Psoas muscle (tissue), 8 donors: ENCODE measurements around the gene ATG7. TPM values are rescaled to one million over a fixed set of nuclear protein-coding genes. Genes with fewer than 3 reads are reported as not detected.
A peak's percentile ranks its signal among the peaks of the same experiment; 100 is the strongest.
"Not testable (repeated sequence)": the region's sequence is repeated elsewhere in the genome, so short reads cannot be mapped to it uniquely, and the experiment has no call there.

Experiments
- ATAC-seq, 4 donors: fragments of 200-7000 bp; cut with Tn5 transposase; one replicate each; pipeline ENCODE4 v1.9.1; 2020; ENCODE audit warnings: moderate library complexity in 3 of 4, mild to moderate bottlenecking in 2 of 4
- DNase-seq, 2 donors: peaks; one replicate each; pipeline ENCODE4 v3.0.0-alpha.2; 2020
- H3K27ac ChIP-seq: fragments of 200-600 bp; one replicate; pipeline ENCODE4 v1.8.0; 2022
- H3K27me3 ChIP-seq, 3 donors: fragments of 200-600 bp in 1 of 3; one replicate each; pipeline versions ENCODE4 v1.6.1 to v1.8.0; 2013 to 2022; ENCODE audit warnings: low read length in 2 of 3, mild to moderate bottlenecking in 2 of 3, moderate library complexity in 1 of 3; ENCODE audit not compliant: insufficient read depth in 3 of 3
- H3K36me3 ChIP-seq, 2 donors: fragments of 200-600 bp in 1 of 2; one replicate each; pipeline versions ENCODE4 v1.6.1 to v1.8.0; 2013 to 2022; ENCODE audit warnings: low read depth in 1 of 2, mild to moderate bottlenecking in 1 of 2, moderate library complexity in 1 of 2; ENCODE audit not compliant: insufficient read depth in 1 of 2
- H3K4me1 ChIP-seq: fragments of 200-600 bp; one replicate; pipeline ENCODE4 v1.8.0; 2022
- H3K4me3 ChIP-seq: fragments of 200-600 bp; one replicate; pipeline ENCODE4 v1.8.0; 2022; ENCODE audit warnings: mild to moderate bottlenecking
- H3K9me3 ChIP-seq: fragments of 200-600 bp; one replicate; pipeline ENCODE4 v1.8.0; 2022
- CTCF ChIP-seq: fragments of 200-600 bp; IDR thresholded peaks from one replicate; pipeline ENCODE4 v1.8.0; 2022; ENCODE audit warnings: antibody characterized with exemption
- WGBS, 3 donors: extraction: QIAGEN DNeasy Blood & Tissue Kit; methylation state at CpG; one replicate each; pipeline versions ENCODE4 v1.1.6 to v1.1.7; 2013; 5-methylcytosine and 5-hydroxymethylcytosine counted together
- intact Hi-C, 2 donors: fragments of 100-400 bp; cut with DNase I; formaldehyde crosslinking; loops; one replicate each; pipeline versions ENCODE4 v1.11.0 to v1.14.2; 2022
- polyA plus RNA-seq, 3 donors: library from polyadenylated mRNA; stranded (reverse); fragments of 200-250 nt; gene quantifications; one replicate each; pipeline ENCODE4 v1.2.3, GENCODE V29; 2013
- total RNA-seq, 4 donors: library from RNA; stranded (reverse); fragmentation: NEBNext Ultra II Directional in 2 of 4; extraction: Animal tissue kit (Norgen Biotek cat#: 25700) in 2 of 4; gene quantifications; one replicate each; pipeline versions ENCODE4 v1.2.1 to v1.2.4, GENCODE V29; 2021 to 2023
- donor health status: healthy with polysubstance abuse.
- donor health status: DM: no; HTN: no; CAD: no; lungs with moderate emphysema.
- donor health status: Bipolar disorder and iron deficiency.
- donor health status: healthy.
- donor health status: DM: yes; HTN: yes; CAD: no.
- donor health status: DM: no; HTN: no; CAD: no.
- donor health status: DM: no; HTN: no; CAD: no.
- donor health status: DM: yes; HTN: yes; CAD: no.

Gene ATG7
- total and polyA plus RNA-seq, 7 donors = 5.9 to 15.0 (median 13.5) TPM

GRCh38 chr3:11510001-11510340, 237.8 kb downstream of the ATG7 start:
- peak in 2 of 4 donors; percentile 65 to 78 for ATAC-seq
- Histone ChIP-seq H3K36me3 (no peaks in the 10 kb centered on the region), H3K4me3 (peak overlapping the region; percentile 3), H3K4me1 (peaks cover 42% of the 10 kb centered on the region), H3K27ac (peak overlapping the region; percentile 85), H3K9me3 (no peaks in the 10 kb centered on the region), H3K27me3 (no peaks in the 10 kb centered on the region)
- DNase-seq = peak in 1 of 2 donors; percentile 61
- no peak for TF ChIP-seq CTCF
- WGBS, 3 donors = 14 to 21% (median 14%) methylated on average over 5 of the region's 5 CpGs
- intact Hi-C loops = no loop called here

- H3K9me3 ChIP-seq = no peaks in the 10 kb centered on the region
- H3K36me3 ChIP-seq = no peaks in the 10 kb centered on the region
- no peak overlapping the region for H3K4me3 ChIP-seq
- peaks cover 42% of the 10 kb centered on the region for H3K4me1 ChIP-seq
- intact Hi-C loops = no loop called here
- H3K27me3 ChIP-seq = no peaks in the 10 kb centered on the region
- no peak for DNase-seq
- TF ChIP-seq CTCF = no peak
- H3K27ac ChIP-seq = peak overlapping the region; percentile 85
- WGBS, 3 donors = 56 to 74% (median 71%) methylated on average over 5 of the region's 5 CpGs
- peak in 2 of 4 donors; percentile 11 to 28 for ATAC-seq
These were observed 238.2 kb downstream of the ATG7 start for GRCh38 chr3:11510356-11510755.

- H3K27ac ChIP-seq = not testable (repeated sequence)
These were observed 239.4 kb downstream of the ATG7 start for GRCh38 chr3:11511606-11512005.

DNA sequence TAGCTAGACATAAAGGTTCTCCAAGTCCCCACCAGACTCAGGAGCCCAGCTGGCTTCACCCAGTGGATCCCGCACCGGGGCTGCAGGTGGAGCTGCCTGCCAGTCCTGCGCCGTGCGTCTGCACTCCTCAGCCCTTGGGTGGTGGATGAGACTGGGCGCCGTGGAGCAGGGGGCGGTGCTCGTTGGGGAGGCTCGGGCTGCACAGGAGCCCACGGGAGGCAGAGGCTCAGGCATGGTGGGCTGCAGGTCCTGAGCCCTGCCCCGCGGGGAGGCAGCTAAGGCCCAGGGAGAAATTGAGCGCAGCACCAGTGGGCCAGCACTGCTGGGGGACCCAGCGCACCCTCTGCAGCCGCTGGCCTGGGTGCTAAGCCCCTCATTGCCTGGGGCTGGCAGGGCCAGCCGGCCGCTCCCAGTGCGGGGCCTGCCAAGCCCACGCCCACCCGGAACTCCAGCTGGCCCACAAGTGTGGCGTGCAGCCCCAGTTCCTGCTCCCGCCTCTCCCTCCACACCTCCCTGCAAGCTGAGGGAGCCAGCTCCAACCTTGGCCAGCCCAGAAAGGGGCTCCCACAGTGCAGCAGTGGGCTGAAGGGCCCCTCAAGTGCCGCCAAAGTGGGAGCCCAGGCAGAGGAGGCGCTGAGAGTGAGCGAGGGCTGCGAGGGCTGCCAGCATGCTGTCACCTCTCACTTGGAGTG, 241.1 kb downstream of the ATG7 start:
- H3K9me3 ChIP-seq, DNase-seq, H3K4me3 ChIP-seq, ATAC-seq, H3K36me3 ChIP-seq, H3K27me3 ChIP-seq, intact Hi-C loops: not testable (repeated sequence)
- H3K4me1 ChIP-seq = peaks cover 45% of the 10 kb centered on the region
- 88 to 89% (median 89%) methylated on average over 23 to 27 of the region's 27 CpGs for WGBS, 3 donors
- H3K27ac ChIP-seq = peak overlapping the region; percentile 53

More at GRCh38 chr3:11511606-11512005, 239.4 kb downstream of the ATG7 start:
- 94 to 98% (median 97%) methylated on average over 11 to 20 of the region's 20 CpGs for WGBS, 3 donors
- H3K4me3 ChIP-seq, intact Hi-C loops, H3K36me3 ChIP-seq, H3K27me3 ChIP-seq, DNase-seq, ATAC-seq, H3K9me3 ChIP-seq: not testable (repeated sequence)
- H3K4me1 ChIP-seq = peaks cover 42% of the 10 kb centered on the region

- intact Hi-C loops = no loop called here
- Histone ChIP-seq H3K9me3 (no peaks in the 10 kb centered on the region), H3K4me3 (no peak overlapping the region), H3K4me1 (peaks cover 45% of the 10 kb centered on the region), H3K36me3 (no peaks in the 10 kb centered on the region), H3K27ac (peak overlapping the region; percentile 53), H3K27me3 (no peaks in the 10 kb centered on the region)
- WGBS, 3 donors = 73 to 86% (median 80%) methylated on average over 3 of the region's 3 CpGs
- no peak for TF ChIP-seq CTCF
- ATAC-seq = no peak
- DNase-seq = no peak
These were observed 241.6 kb downstream of the ATG7 start for GRCh38 chr3:11513817-11514135.
